ENCODE results near the gene LAT. TPM values are rescaled to one million over a fixed set of nuclear protein-coding genes. Genes with fewer than 3 reads are reported as not detected.

The LAT gene
- total and polyA plus RNA-seq, 10 donors, result 28.6 to 54.2 (median 32.6) TPM

- peaks cover 7 to 99% (median 69%) of the 10 kb centered on the region in 6 donors for H3K36me3 ChIP-seq
- H3K9me3 ChIP-seq, result peaks cover 0 to 21% (median 15%) of the 10 kb centered on the region in 8 donors
- H3K4me1 ChIP-seq, result peaks cover 10 to 75% (median 25%) of the 10 kb centered on the region in 6 donors
- peak overlapping the region; percentile 31 to 75 (median 44) for H3K4me3 ChIP-seq
- TF ChIP-seq POLR2A (IDR thresholded peaks at IDR 0.05) (no peak), CTCF (IDR thresholded peaks at IDR 0.05 in 8 of 11, conservative IDR thresholded peaks at IDR 0.05 in 3 of 11) (no peak), POLR2AphosphoS5 (IDR thresholded peaks at IDR 0.05) (no peak)
- DNase-seq, result no peak
- intact Hi-C loops (cut with DNase I; ENCODE audit: low total_unique reads), result no loop called here
- peak overlapping the region; percentile 26 to 90 (median 78) for H3K27ac ChIP-seq
- no peaks in the 10 kb centered on the region for H3K27me3 ChIP-seq (replicated peaks in 1 of 7)
- 73 to 87% (median 79%) methylated on average over 9 of the region's 9 CpGs for WGBS, 5 donors
Observed at GRCh38 chr16:28986046-28986445, 1.2 kb downstream of the LAT start.

GRCh38 chr16:28986492-28986891, 1.6 kb downstream of the LAT start:
- peaks cover 5 to 94% (median 65%) of the 10 kb centered on the region in 6 donors for H3K36me3 ChIP-seq
- peak overlapping the region in 5 of 8 donors; percentile 26 to 90 (median 82) for H3K27ac ChIP-seq
- peaks cover 10 to 79% (median 25%) of the 10 kb centered on the region in 6 donors for H3K4me1 ChIP-seq
- H3K9me3 ChIP-seq, result peaks cover 0 to 17% (median 13%) of the 10 kb centered on the region in 8 donors
- intact Hi-C loops (cut with DNase I; ENCODE audit: low total_unique reads), result no loop called here
- TF ChIP-seq POLR2AphosphoS5 (IDR thresholded peaks at IDR 0.05), result no peak
- no peak for TF ChIP-seq POLR2A (IDR thresholded peaks at IDR 0.05)
- TF ChIP-seq CTCF (IDR thresholded peaks at IDR 0.05 in 8 of 11, conservative IDR thresholded peaks at IDR 0.05 in 3 of 11), result no peak
- DNase-seq, result no peak
- peak overlapping the region; percentile 7 to 75 (median 44) for H3K4me3 ChIP-seq
- WGBS, 5 donors, result 79 to 92% (median 85%) methylated on average over 11 to 13 of the region's 13 CpGs
- H3K27me3 ChIP-seq (replicated peaks in 1 of 7), result no peaks in the 10 kb centered on the region

GRCh38 chr16:28987170-28987853, 2.5 kb downstream of the LAT start:
- TF ChIP-seq POLR2AphosphoS5 (IDR thresholded peaks at IDR 0.05) (no peak), POLR2A (IDR thresholded peaks at IDR 0.05) (no peak), CTCF (IDR thresholded peaks at IDR 0.05 in 8 of 11, conservative IDR thresholded peaks at IDR 0.05 in 3 of 11) (no peak)
- intact Hi-C loops (cut with DNase I; ENCODE audit: low total_unique reads), result no loop called here
- H3K9me3 ChIP-seq, result peaks cover 0 to 12% (median 9%) of the 10 kb centered on the region in 8 donors
- peaks cover 4 to 86% (median 57%) of the 10 kb centered on the region in 6 donors for H3K36me3 ChIP-seq
- 82 to 94% (median 89%) methylated on average over 4 of the region's 4 CpGs for WGBS, 5 donors
- peaks cover 10 to 81% (median 25%) of the 10 kb centered on the region in 6 donors for H3K4me1 ChIP-seq
- H3K4me3 ChIP-seq, result peak overlapping the region in 5 of 8 donors; percentile 41 to 75 (median 52)
- no peaks in the 10 kb centered on the region for H3K27me3 ChIP-seq (replicated peaks in 1 of 7)
- H3K27ac ChIP-seq, result peak overlapping the region in 4 of 8 donors; percentile 77 to 90 (median 84)
- DNase-seq, result no peak

GRCh38 chr16:28989363-28989762, 4.5 kb downstream of the LAT start:
- WGBS, 5 donors, result 94 to 97% (median 95%) methylated on average over 14 of the region's 14 CpGs
- no peaks in the 10 kb centered on the region for H3K27me3 ChIP-seq (replicated peaks in 1 of 7)
- H3K9me3 ChIP-seq, result peaks cover 0 to 12% (median 9%) of the 10 kb centered on the region in 8 donors
- H3K36me3 ChIP-seq, result peaks cover 4 to 65% (median 39%) of the 10 kb centered on the region in 6 donors
- no peak overlapping the region for H3K4me3 ChIP-seq
- TF ChIP-seq POLR2AphosphoS5 (IDR thresholded peaks at IDR 0.05) (peak in 1 of 3 donors; percentile 13), POLR2A (IDR thresholded peaks at IDR 0.05) (no peak)
- H3K4me1 ChIP-seq, result peaks cover 6 to 68% (median 17%) of the 10 kb centered on the region in 6 donors
- peak overlapping the region in 2 of 8 donors; percentile 15 to 56 for H3K27ac ChIP-seq
- DNase-seq, result no peak
- intact Hi-C loops (cut with DNase I; ENCODE audit: low total_unique reads), result no loop called here

Measured in spleen (tissue), 11 donors.